Neural cell (in vitro differentiated cells): Measurements from ENCODE around the gene TBC1D16. TPM values are rescaled to one million over a fixed set of nuclear protein-coding genes. Genes with fewer than 3 reads are reported as not detected.
A peak's percentile ranks its signal among the peaks of the same experiment; 100 is the strongest.

ENCODE experiments used
- H2AFZ ChIP-seq: fragments of 200-600, 300-800 bp; sonication (generic), shearing (Covaris generic); 2 replicates; pipeline ENCODE4 v1.6.0; 2014; ENCODE audit warnings: low read depth, mild to moderate bottlenecking, antibody characterized with exemption, low read length, moderate library complexity
- H3F3A ChIP-seq: fragments of 200-600 bp; shearing (Covaris generic); 2 replicates; pipeline ENCODE4 v1.6.1; 2016; ENCODE audit warnings: mild to moderate bottlenecking, moderate library complexity, mixed read lengths, antibody characterized with exemption, low read length; ENCODE audit not compliant: insufficient read depth, poor library complexity, severe bottlenecking
- H3K27ac ChIP-seq: fragments of 200-600, 300-800 bp; sonication (generic), shearing (Covaris generic); 2 replicates; pipeline ENCODE4 v1.5.1; 2014; ENCODE audit warnings: mild to moderate bottlenecking, low read length, moderate library complexity
- H3K27me3 ChIP-seq: fragments of 300-800, 200-600 bp; sonication (generic), shearing (Covaris generic); 2 replicates; pipeline ENCODE4 v1.6.0; 2014; ENCODE audit warnings: mild to moderate bottlenecking, low read depth, low read length, moderate library complexity; ENCODE audit not compliant: insufficient read depth
- H3K36me3 ChIP-seq: fragments of 300-800, 200-600 bp; sonication (generic), shearing (Covaris generic); 2 replicates; pipeline ENCODE4 v1.5.1; 2014; ENCODE audit warnings: mild to moderate bottlenecking, antibody characterized with exemption, low read length, moderate library complexity; ENCODE audit not compliant: insufficient read depth
- H3K4me2 ChIP-seq: fragments of 300-800, 200-600 bp; sonication (generic), shearing (Covaris generic); 2 replicates; pipeline ENCODE4 v1.6.0; 2014; ENCODE audit warnings: mild to moderate bottlenecking, low read length
- H3K4me3 ChIP-seq: fragments of 300-800, 200-600 bp; sonication (generic), shearing (Covaris generic); 2 replicates; pipeline ENCODE4 v1.5.1; 2014; ENCODE audit warnings: mild to moderate bottlenecking, low read length, moderate library complexity
- H3K79me2 ChIP-seq: fragments of 200-600 bp; shearing (Covaris generic); replicated peaks from 2 replicates; pipeline ENCODE4 v1.6.0; 2014; ENCODE audit warnings: mild to moderate bottlenecking, low read length, moderate library complexity; ENCODE audit not compliant: insufficient read depth
- H3K9ac ChIP-seq: fragments of 300-800, 200-600 bp; sonication (generic), shearing (Covaris generic); 2 replicates; pipeline ENCODE4 v1.6.1; 2016; ENCODE audit warnings: mild to moderate bottlenecking, low read length, mixed read lengths
- H3K9me2 ChIP-seq: fragments of 200-600 bp; shearing (Covaris generic); 2 replicates; pipeline ENCODE4 v1.6.1; 2016; ENCODE audit warnings: mild to moderate bottlenecking, low read length, mixed read lengths; ENCODE audit not compliant: insufficient read depth
- H3K9me3 ChIP-seq: fragments of 200-600, 300-800 bp; sonication (generic), shearing (Covaris generic); 2 replicates; pipeline ENCODE4 v1.6.1; 2016; ENCODE audit warnings: mild to moderate bottlenecking, mixed run types, low read length, moderate library complexity, mixed read lengths
- H4K20me1 ChIP-seq: fragments of 200-600 bp; shearing (Covaris generic); 2 replicates; pipeline ENCODE4 v1.6.1; 2016; ENCODE audit warnings: mild to moderate bottlenecking, mixed run types; ENCODE audit not compliant: insufficient read depth
- EP300 ChIP-seq: fragments of 450-650 bp; conservative IDR thresholded peaks from 2 replicates; pipeline ENCODE4 v1.6.1; 2014; ENCODE audit warnings: antibody characterized with exemption, mild to moderate bottlenecking, moderate library complexity; ENCODE audit not compliant: poor library complexity, severe bottlenecking
- EZH2 ChIP-seq: fragments of 200-600, 300-800 bp; shearing (Covaris generic), sonication (generic); IDR thresholded peaks from 2 replicates; pipeline ENCODE4 v1.6.1; 2014; ENCODE audit warnings: antibody characterized with exemption, low read length, borderline replicate concordance, mild to moderate bottlenecking; ENCODE audit not compliant: insufficient read depth, poor library complexity, severe bottlenecking
- MXI1 ChIP-seq: fragments of 450-650 bp; conservative IDR thresholded peaks from 2 replicates; pipeline ENCODE4 v1.6.1; 2014; ENCODE audit warnings: antibody characterized with exemption, mild to moderate bottlenecking; ENCODE audit not compliant: poor library complexity, severe bottlenecking
- POLR2AphosphoS5 ChIP-seq: IDR thresholded peaks from 2 replicates; pipeline ENCODE4 v1.6.1; 2012
- RAD21 ChIP-seq: fragments of 450-650 bp; conservative IDR thresholded peaks from 2 replicates; pipeline ENCODE4 v1.6.1; 2014; ENCODE audit warnings: antibody characterized with exemption, mild to moderate bottlenecking, moderate library complexity
- SMC3 ChIP-seq: fragments of 450-650 bp; conservative IDR thresholded peaks from 2 replicates; pipeline ENCODE4 v1.6.1; 2014; ENCODE audit warnings: antibody characterized with exemption, mild to moderate bottlenecking, moderate library complexity; ENCODE audit not compliant: poor library complexity
- TAF1 ChIP-seq: IDR thresholded peaks from 2 replicates; pipeline ENCODE4 v1.6.1; 2012; ENCODE audit warnings: low read depth
- polyA plus RNA-seq: library from polyadenylated mRNA; depleted of rRNA; stranded (reverse); fragments of >200 nt; gene quantifications from 2 replicates; pipeline ENCODE4 v1.2.3, GENCODE V29; 2014
- TF ChIP-seq, protein P1 (sequence below): IDR thresholded peaks from 2 replicates; pipeline ENCODE4 v1.6.1; 2012; ENCODE audit warnings: borderline replicate concordance
- TF ChIP-seq, protein P2 (sequence below): fragments of 450-650 bp; IDR thresholded peaks from 2 replicates; pipeline ENCODE4 v1.5.1; 2014; ENCODE audit warnings: antibody characterized with exemption, mild to moderate bottlenecking, moderate library complexity; ENCODE audit not compliant: poor library complexity, severe bottlenecking

TBC1D16 gene
- polyA plus RNA-seq, 1 donor from 2014 or later = 19.8 TPM

GRCh38 chr17:79991140-79991923 is 44.3 kb downstream of the TBC1D16 start:
- Histone ChIP-seq H2AFZ (no peak overlapping the region), H3K9me2 (no peaks in the 10 kb centered on the region), H3K9me3 (no peaks in the 10 kb centered on the region), H3K27me3 (no peaks in the 10 kb centered on the region), H3K79me2 (no peaks in the 10 kb centered on the region), H3K36me3 (no peaks in the 10 kb centered on the region), H4K20me1 (no peaks in the 10 kb centered on the region), H3K4me3 (no peak overlapping the region), H3F3A (no peaks in the 10 kb centered on the region), H3K9ac (peak overlapping the region; percentile 20), H3K27ac (no peak overlapping the region), H3K4me2 (no peak overlapping the region)
- TF ChIP-seq RAD21 (no peak), TAF1 (no peak), EP300 (no peak), POLR2AphosphoS5 (no peak), EZH2 (no peak), SMC3 (no peak), MXI1 (no peak)
- TF ChIP-seq, protein P1, sequence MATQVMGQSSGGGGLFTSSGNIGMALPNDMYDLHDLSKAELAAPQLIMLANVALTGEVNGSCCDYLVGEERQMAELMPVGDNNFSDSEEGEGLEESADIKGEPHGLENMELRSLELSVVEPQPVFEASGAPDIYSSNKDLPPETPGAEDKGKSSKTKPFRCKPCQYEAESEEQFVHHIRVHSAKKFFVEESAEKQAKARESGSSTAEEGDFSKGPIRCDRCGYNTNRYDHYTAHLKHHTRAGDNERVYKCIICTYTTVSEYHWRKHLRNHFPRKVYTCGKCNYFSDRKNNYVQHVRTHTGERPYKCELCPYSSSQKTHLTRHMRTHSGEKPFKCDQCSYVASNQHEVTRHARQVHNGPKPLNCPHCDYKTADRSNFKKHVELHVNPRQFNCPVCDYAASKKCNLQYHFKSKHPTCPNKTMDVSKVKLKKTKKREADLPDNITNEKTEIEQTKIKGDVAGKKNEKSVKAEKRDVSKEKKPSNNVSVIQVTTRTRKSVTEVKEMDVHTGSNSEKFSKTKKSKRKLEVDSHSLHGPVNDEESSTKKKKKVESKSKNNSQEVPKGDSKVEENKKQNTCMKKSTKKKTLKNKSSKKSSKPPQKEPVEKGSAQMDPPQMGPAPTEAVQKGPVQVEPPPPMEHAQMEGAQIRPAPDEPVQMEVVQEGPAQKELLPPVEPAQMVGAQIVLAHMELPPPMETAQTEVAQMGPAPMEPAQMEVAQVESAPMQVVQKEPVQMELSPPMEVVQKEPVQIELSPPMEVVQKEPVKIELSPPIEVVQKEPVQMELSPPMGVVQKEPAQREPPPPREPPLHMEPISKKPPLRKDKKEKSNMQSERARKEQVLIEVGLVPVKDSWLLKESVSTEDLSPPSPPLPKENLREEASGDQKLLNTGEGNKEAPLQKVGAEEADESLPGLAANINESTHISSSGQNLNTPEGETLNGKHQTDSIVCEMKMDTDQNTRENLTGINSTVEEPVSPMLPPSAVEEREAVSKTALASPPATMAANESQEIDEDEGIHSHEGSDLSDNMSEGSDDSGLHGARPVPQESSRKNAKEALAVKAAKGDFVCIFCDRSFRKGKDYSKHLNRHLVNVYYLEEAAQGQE = no peak
- TF ChIP-seq, protein P2, sequence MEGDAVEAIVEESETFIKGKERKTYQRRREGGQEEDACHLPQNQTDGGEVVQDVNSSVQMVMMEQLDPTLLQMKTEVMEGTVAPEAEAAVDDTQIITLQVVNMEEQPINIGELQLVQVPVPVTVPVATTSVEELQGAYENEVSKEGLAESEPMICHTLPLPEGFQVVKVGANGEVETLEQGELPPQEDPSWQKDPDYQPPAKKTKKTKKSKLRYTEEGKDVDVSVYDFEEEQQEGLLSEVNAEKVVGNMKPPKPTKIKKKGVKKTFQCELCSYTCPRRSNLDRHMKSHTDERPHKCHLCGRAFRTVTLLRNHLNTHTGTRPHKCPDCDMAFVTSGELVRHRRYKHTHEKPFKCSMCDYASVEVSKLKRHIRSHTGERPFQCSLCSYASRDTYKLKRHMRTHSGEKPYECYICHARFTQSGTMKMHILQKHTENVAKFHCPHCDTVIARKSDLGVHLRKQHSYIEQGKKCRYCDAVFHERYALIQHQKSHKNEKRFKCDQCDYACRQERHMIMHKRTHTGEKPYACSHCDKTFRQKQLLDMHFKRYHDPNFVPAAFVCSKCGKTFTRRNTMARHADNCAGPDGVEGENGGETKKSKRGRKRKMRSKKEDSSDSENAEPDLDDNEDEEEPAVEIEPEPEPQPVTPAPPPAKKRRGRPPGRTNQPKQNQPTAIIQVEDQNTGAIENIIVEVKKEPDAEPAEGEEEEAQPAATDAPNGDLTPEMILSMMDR = no peak

DNA sequence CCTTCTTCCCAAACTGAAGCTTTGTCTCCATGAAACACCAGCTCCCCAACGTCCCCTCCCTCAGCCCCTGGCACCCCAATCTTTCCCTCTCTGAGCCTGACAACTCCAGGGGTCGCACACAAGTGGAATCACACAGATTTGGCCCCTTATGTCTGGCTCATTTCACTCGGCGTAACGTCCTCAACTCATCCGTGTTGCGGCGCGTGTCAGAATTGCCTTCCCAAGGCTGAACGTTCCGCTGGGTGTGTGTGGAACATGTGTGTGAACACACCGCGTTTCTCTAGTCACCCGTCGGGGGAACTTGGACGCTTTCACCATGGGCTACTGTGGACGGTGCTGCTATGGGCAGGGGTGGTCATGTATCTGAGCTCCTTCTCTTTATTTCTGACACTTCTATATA is 45.0 kb downstream of the TBC1D16 start:
- no peaks in the 10 kb centered on the region for H3K9me3 ChIP-seq
- H3K9me2 ChIP-seq = no peaks in the 10 kb centered on the region
- H2AFZ ChIP-seq = no peak overlapping the region
- H3K36me3 ChIP-seq = no peaks in the 10 kb centered on the region
- no peaks in the 10 kb centered on the region for H3F3A ChIP-seq
- no peak overlapping the region for H3K27ac ChIP-seq
- H3K79me2 ChIP-seq = no peaks in the 10 kb centered on the region
- H3K27me3 ChIP-seq = no peaks in the 10 kb centered on the region
- TF ChIP-seq EP300 (no peak), MXI1 (no peak), RAD21 (no peak), EZH2 (no peak), SMC3 (no peak), POLR2AphosphoS5 (no peak), TAF1 (no peak)
- TF ChIP-seq, protein P2 = no peak
- TF ChIP-seq, protein P1 = no peak
- H3K9ac ChIP-seq = peak overlapping the region; percentile 20
- no peak overlapping the region for H3K4me2 ChIP-seq
- H3K4me3 ChIP-seq = no peak overlapping the region
- H4K20me1 ChIP-seq = no peaks in the 10 kb centered on the region
